Smooth muscle cell (in vitro differentiated cells): ENCODE results near the gene RCSD1. TPM values are rescaled to one million over a fixed set of nuclear protein-coding genes. Genes with fewer than 3 reads are reported as not detected.

Source experiments
- DNase-seq: peaks from one replicate; lab custom pipeline; 2025; ENCODE audit not compliant: unreplicated experiment; lab: John Stamatoyannopoulos, UW
- H2AFZ ChIP-seq: fragments of 200-600 bp; sonication (generic); 2 replicates; pipeline ENCODE4 v1.6.0; 2016; ENCODE audit warnings: antibody characterized with exemption, low read depth, mild to moderate bottlenecking
- H3F3A ChIP-seq: fragments of 200-600 bp; sonication (generic); 2 replicates; pipeline ENCODE4 v1.6.0; 2017; ENCODE audit warnings: antibody characterized with exemption, low read depth
- H3K27ac ChIP-seq: fragments of 200-600 bp; sonication (generic); 2 replicates; pipeline ENCODE4 v1.5.1; 2016; ENCODE audit warnings: low read depth, mild to moderate bottlenecking
- H3K27me3 ChIP-seq: fragments of 200-600 bp; sonication (generic); 2 replicates; pipeline ENCODE4 v1.6.1; 2016; ENCODE audit warnings: low read depth, mild to moderate bottlenecking
- H3K36me3 ChIP-seq: fragments of 200-600 bp; sonication (generic); 2 replicates; pipeline ENCODE4 v1.5.1; 2016; ENCODE audit warnings: low read depth
- H3K4me1 ChIP-seq: fragments of 200-600 bp; sonication (generic); 2 replicates; pipeline ENCODE4 v1.5.1; 2016; ENCODE audit warnings: low read depth
- H3K4me2 ChIP-seq: fragments of 200-600 bp; sonication (generic); 2 replicates; pipeline ENCODE4 v1.6.0; 2016; ENCODE audit warnings: mild to moderate bottlenecking
- H3K4me3 ChIP-seq: fragments of 200-600 bp; sonication (generic); 2 replicates; pipeline ENCODE4 v1.5.1; 2016; ENCODE audit warnings: mild to moderate bottlenecking
- H3K79me2 ChIP-seq: fragments of 200-600 bp; sonication (generic); 2 replicates; pipeline ENCODE4 v1.6.0; 2016; ENCODE audit warnings: low read depth, mild to moderate bottlenecking
- H3K9ac ChIP-seq: fragments of 200-600 bp; sonication (generic); 2 replicates; pipeline ENCODE4 v1.6.0; 2016; ENCODE audit warnings: low read depth
- H3K9me3 ChIP-seq: fragments of 200-600 bp; sonication (generic); replicated peaks from 2 replicates; pipeline ENCODE4 v1.5.1; 2016; ENCODE audit warnings: low read depth
- H4K20me1 ChIP-seq: fragments of 200-600 bp; sonication (generic); 2 replicates; pipeline ENCODE4 v1.6.0; 2016; ENCODE audit warnings: low read depth
- WGBS: methylation state at CpG from one replicate; pipeline ENCODE4 v1.1.7; 2016; ENCODE audit warnings: low lambda C conversion rate; 5-methylcytosine and 5-hydroxymethylcytosine counted together
- polyA plus RNA-seq: library from polyadenylated mRNA; unstranded; fragments of >200 nt; fragmentation: Nextera tagmentation; extraction: Ambion mirVana; gene quantifications from 2 replicates; pipeline ENCODE4 v1.2.1, GENCODE V29; 2016
- total RNA-seq: library from RNA; depleted of rRNA; stranded (reverse); fragments of >200 nt; gene quantifications from 2 replicates; pipeline ENCODE4 v1.2.3, GENCODE V29; 2014
- TF ChIP-seq, protein P1 (sequence below): fragments of 200-600 bp; sonication (generic); IDR thresholded peaks from 2 replicates; pipeline ENCODE4 v1.5.1; 2017; ENCODE audit warnings: borderline replicate concordance, mild to moderate bottlenecking, antibody characterized with exemption; ENCODE audit not compliant: insufficient read depth, poor library complexity, severe bottlenecking

RCSD1 gene
- total and polyA plus RNA-seq, 2 experiments from 2014 or later, result 0.40 TPM; not detected in 1

- no peak for DNase-seq
- H3K4me2 ChIP-seq, result peak overlapping the region; percentile 43
- H3K27me3 ChIP-seq, result no peaks in the 10 kb centered on the region
- WGBS, result 37% methylated on average over 8 of the region's 8 CpGs
- H3K4me3 ChIP-seq, result no peak overlapping the region
- peak overlapping the region; percentile 65 for H3K27ac ChIP-seq
- no peaks in the 10 kb centered on the region for H3K9me3 ChIP-seq
- H2AFZ ChIP-seq, result no peak overlapping the region
- TF ChIP-seq, protein P1, sequence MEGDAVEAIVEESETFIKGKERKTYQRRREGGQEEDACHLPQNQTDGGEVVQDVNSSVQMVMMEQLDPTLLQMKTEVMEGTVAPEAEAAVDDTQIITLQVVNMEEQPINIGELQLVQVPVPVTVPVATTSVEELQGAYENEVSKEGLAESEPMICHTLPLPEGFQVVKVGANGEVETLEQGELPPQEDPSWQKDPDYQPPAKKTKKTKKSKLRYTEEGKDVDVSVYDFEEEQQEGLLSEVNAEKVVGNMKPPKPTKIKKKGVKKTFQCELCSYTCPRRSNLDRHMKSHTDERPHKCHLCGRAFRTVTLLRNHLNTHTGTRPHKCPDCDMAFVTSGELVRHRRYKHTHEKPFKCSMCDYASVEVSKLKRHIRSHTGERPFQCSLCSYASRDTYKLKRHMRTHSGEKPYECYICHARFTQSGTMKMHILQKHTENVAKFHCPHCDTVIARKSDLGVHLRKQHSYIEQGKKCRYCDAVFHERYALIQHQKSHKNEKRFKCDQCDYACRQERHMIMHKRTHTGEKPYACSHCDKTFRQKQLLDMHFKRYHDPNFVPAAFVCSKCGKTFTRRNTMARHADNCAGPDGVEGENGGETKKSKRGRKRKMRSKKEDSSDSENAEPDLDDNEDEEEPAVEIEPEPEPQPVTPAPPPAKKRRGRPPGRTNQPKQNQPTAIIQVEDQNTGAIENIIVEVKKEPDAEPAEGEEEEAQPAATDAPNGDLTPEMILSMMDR, result no peak
- H3K4me1 ChIP-seq, result peaks cover 21% of the 10 kb centered on the region
- peaks cover 5% of the 10 kb centered on the region for H3K36me3 ChIP-seq
- H3F3A ChIP-seq, result peaks cover 27% of the 10 kb centered on the region
- H3K9ac ChIP-seq, result no peak overlapping the region
- H3K79me2 ChIP-seq, result peaks cover 100% of the 10 kb centered on the region
- peaks cover 100% of the 10 kb centered on the region for H4K20me1 ChIP-seq
Observed at GRCh38 chr1:167728818-167729410, 98.9 kb downstream of the RCSD1 start.

- WGBS, result 97% methylated on average over 4 of the region's 4 CpGs
- Histone ChIP-seq H3K27ac (no peak overlapping the region), H4K20me1 (peaks cover 100% of the 10 kb centered on the region), H3K9me3 (no peaks in the 10 kb centered on the region), H3K27me3 (no peaks in the 10 kb centered on the region), H3K36me3 (peaks cover 12% of the 10 kb centered on the region), H3K9ac (no peak overlapping the region), H3K4me3 (no peak overlapping the region), H3K4me2 (no peak overlapping the region), H3F3A (peaks cover 3% of the 10 kb centered on the region), H3K79me2 (peaks cover 100% of the 10 kb centered on the region), H2AFZ (no peak overlapping the region), H3K4me1 (no peaks in the 10 kb centered on the region)
- no peak for DNase-seq
- TF ChIP-seq, protein P1, result no peak
Observed at GRCh38 chr1:167734227-167734626, 104.2 kb downstream of the RCSD1 start.

DNA sequence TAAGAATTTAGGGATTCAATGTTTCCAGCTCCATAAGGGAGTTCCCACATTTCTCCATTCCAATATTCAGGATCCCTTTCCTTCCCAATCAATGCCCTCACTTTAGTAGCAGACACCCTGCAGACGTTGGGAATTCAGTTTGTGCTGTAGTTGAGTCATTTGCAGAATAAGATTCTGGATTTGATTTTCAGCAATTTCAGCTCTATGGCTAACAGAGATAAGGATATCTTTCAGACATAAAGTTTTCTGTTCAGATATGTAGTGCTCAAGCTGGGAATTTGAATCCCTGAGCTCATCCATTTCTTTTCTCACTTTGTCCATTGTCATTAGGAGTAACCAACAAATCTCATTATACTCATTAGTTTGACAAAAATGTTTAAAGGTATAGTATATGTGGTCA lies 104.8 kb downstream of the RCSD1 start:
- H3K4me1 ChIP-seq, result no peaks in the 10 kb centered on the region
- H2AFZ ChIP-seq, result no peak overlapping the region
- H3K36me3 ChIP-seq, result peaks cover 12% of the 10 kb centered on the region
- H4K20me1 ChIP-seq, result peaks cover 100% of the 10 kb centered on the region
- H3K27me3 ChIP-seq, result no peaks in the 10 kb centered on the region
- DNase-seq, result no peak
- H3K27ac ChIP-seq, result no peak overlapping the region
- H3K9ac ChIP-seq, result no peak overlapping the region
- no peaks in the 10 kb centered on the region for H3K9me3 ChIP-seq
- TF ChIP-seq, protein P1, result no peak
- H3F3A ChIP-seq, result no peaks in the 10 kb centered on the region
- no peak overlapping the region for H3K4me3 ChIP-seq
- peaks cover 100% of the 10 kb centered on the region for H3K79me2 ChIP-seq
- no peak overlapping the region for H3K4me2 ChIP-seq
- 23% methylated on average over 1 of the region's 1 CpG for WGBS

- H3K4me3 ChIP-seq, result no peak overlapping the region
- TF ChIP-seq, protein P1, result no peak
- H3K27ac ChIP-seq, result no peak overlapping the region
- peaks cover 100% of the 10 kb centered on the region for H4K20me1 ChIP-seq
- H3K9me3 ChIP-seq, result no peaks in the 10 kb centered on the region
- peaks cover 100% of the 10 kb centered on the region for H3K79me2 ChIP-seq
- H3K36me3 ChIP-seq, result peaks cover 6% of the 10 kb centered on the region
- H3K27me3 ChIP-seq, result no peaks in the 10 kb centered on the region
- 99% methylated on average over 4 of the region's 4 CpGs for WGBS
- H3K4me2 ChIP-seq, result no peak overlapping the region
- H3K4me1 ChIP-seq, result peaks cover 5% of the 10 kb centered on the region
- DNase-seq, result no peak
- H3F3A ChIP-seq, result peaks cover 6% of the 10 kb centered on the region
- no peak overlapping the region for H3K9ac ChIP-seq
- H2AFZ ChIP-seq, result no peak overlapping the region
Observed at GRCh38 chr1:167737169-167737568, 107.1 kb downstream of the RCSD1 start.
